ENCODE data around the gene CYP4F22.
"Not testable (repeated sequence)": the region's sequence is repeated elsewhere in the genome, so short reads cannot be mapped to it uniquely, and the experiment has no call there.

DNA sequence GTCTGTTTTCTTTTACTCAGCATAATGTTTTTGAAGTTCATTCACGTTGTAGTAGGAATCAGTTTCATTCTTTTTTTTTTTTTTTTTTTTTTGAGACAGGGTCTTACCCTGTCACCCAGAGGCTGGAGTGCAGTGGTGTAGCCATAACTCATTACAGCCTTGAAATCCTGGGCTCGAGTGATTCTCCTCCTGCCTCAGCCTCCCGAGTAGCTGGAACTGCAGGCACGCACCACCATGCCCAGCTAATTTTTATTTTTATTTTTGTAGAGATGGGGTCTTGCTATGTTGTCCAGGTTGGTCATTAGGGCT is 25.2 kb downstream of the CYP4F22 start:
- TF ChIP-seq, protein P1, sequence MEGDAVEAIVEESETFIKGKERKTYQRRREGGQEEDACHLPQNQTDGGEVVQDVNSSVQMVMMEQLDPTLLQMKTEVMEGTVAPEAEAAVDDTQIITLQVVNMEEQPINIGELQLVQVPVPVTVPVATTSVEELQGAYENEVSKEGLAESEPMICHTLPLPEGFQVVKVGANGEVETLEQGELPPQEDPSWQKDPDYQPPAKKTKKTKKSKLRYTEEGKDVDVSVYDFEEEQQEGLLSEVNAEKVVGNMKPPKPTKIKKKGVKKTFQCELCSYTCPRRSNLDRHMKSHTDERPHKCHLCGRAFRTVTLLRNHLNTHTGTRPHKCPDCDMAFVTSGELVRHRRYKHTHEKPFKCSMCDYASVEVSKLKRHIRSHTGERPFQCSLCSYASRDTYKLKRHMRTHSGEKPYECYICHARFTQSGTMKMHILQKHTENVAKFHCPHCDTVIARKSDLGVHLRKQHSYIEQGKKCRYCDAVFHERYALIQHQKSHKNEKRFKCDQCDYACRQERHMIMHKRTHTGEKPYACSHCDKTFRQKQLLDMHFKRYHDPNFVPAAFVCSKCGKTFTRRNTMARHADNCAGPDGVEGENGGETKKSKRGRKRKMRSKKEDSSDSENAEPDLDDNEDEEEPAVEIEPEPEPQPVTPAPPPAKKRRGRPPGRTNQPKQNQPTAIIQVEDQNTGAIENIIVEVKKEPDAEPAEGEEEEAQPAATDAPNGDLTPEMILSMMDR (IDR thresholded peaks at IDR 0.05) = not testable (repeated sequence)
- not testable (repeated sequence) for TF ChIP-seq EP300, POLR2A (IDR thresholded peaks at IDR 0.05)
